ENCODE data around the gene PDZD4. TPM values are rescaled to one million over a fixed set of nuclear protein-coding genes. Genes with fewer than 3 reads are reported as not detected.

The PDZD4 gene
- total RNA-seq, 8 experiments from 2014 or later: 0.09 to 103 (median 57.4) TPM

GRCh38 chrX:153871946-153872878 is 41.9 kb upstream of the PDZD4 start:
- peak in 2 of 8 experiments; percentile 10 to 13 for ATAC-seq (replicated peaks in 6 of 8)
- Histone ChIP-seq H3K4me3 (no peak overlapping the region), H3K4me1 (replicated peaks in 1 of 2) (peaks cover 49 to 57% of the 10 kb centered on the region in 2 donors), H3K27ac (peak overlapping the region; percentile 84 to 88)
- in situ Hi-C loops (cut with MboI; ENCODE audit: low pct_unique_long_range_greater_than_20kb in 2 of 9, low sequenced_read_pairs in 9 of 9, unreplicated experiment in 9 of 9): no loop called here
- 0 to 92% (median 26%) methylated on average over 1 to 6 of the region's 29 CpGs; no CpG with 5 or more reads in 6 of the 10 experiments for WGBS, 10 experiments

GRCh38 chrX:153871451-153871850 is 41.1 kb upstream of the PDZD4 start:
- peak overlapping the region; percentile 84 to 88 for H3K27ac ChIP-seq
- H3K4me1 ChIP-seq (replicated peaks in 1 of 2): peaks cover 47 to 50% of the 10 kb centered on the region in 2 donors
- in situ Hi-C loops (cut with MboI; ENCODE audit: low pct_unique_long_range_greater_than_20kb in 2 of 9, low sequenced_read_pairs in 9 of 9, unreplicated experiment in 9 of 9): no loop called here
- 0% methylated on average over 2 of the region's 6 CpGs; no CpG with 5 or more reads in 9 of the 10 experiments for WGBS, 10 experiments
- peak in 5 of 8 experiments; percentile 64 to 77 (median 71) for ATAC-seq (replicated peaks in 6 of 8)
- peak overlapping the region in 1 of 5 donors; percentile 11 for H3K4me3 ChIP-seq

- in situ Hi-C loops (cut with MboI; ENCODE audit: low pct_unique_long_range_greater_than_20kb in 2 of 9, low sequenced_read_pairs in 9 of 9, unreplicated experiment in 9 of 9): no loop called here
- ATAC-seq (replicated peaks in 6 of 8): no peak
- Histone ChIP-seq H3K27ac (peak overlapping the region in 1 of 2 donors; percentile 69), H3K4me3 (no peak overlapping the region), H3K4me1 (replicated peaks in 1 of 2) (peaks cover 42 to 44% of the 10 kb centered on the region in 2 donors)
- WGBS, 10 experiments: 60% methylated on average over 1 of the region's 21 CpGs; no CpG with 5 or more reads in 9 of the 10 experiments
Observed at GRCh38 chrX:153870791-153871360, 40.5 kb upstream of the PDZD4 start.

GRCh38 chrX:153870288-153870690 is 39.9 kb upstream of the PDZD4 start:
- ATAC-seq (replicated peaks in 6 of 8): no peak
- in situ Hi-C loops (cut with MboI; ENCODE audit: low pct_unique_long_range_greater_than_20kb in 2 of 9, low sequenced_read_pairs in 9 of 9, unreplicated experiment in 9 of 9): no loop called here
- peaks cover 42 to 44% of the 10 kb centered on the region in 2 donors for H3K4me1 ChIP-seq (replicated peaks in 1 of 2)
- H3K4me3 ChIP-seq: no peak overlapping the region
- H3K27ac ChIP-seq: no peak overlapping the region
- WGBS, 10 experiments: 0 to 50% (median 0%) methylated on average over 1 to 2 of the region's 11 CpGs; no CpG with 5 or more reads in 7 of the 10 experiments

- no peak for ATAC-seq (replicated peaks in 6 of 8)
- WGBS, 10 experiments: no CpG with 5 or more reads among the region's 31 CpGs
- Histone ChIP-seq H3K4me1 (replicated peaks in 1 of 2) (peaks cover 40 to 42% of the 10 kb centered on the region in 2 donors), H3K27ac (no peak overlapping the region), H3K4me3 (no peak overlapping the region)
- in situ Hi-C loops (cut with MboI; ENCODE audit: low pct_unique_long_range_greater_than_20kb in 2 of 9, low sequenced_read_pairs in 9 of 9, unreplicated experiment in 9 of 9): no loop called here
Observed at GRCh38 chrX:153869473-153870287, 39.3 kb upstream of the PDZD4 start.

- in situ Hi-C loops (cut with MboI; ENCODE audit: low pct_unique_long_range_greater_than_20kb in 2 of 9, low sequenced_read_pairs in 9 of 9, unreplicated experiment in 9 of 9): no loop called here
- Histone ChIP-seq H3K4me3 (no peak overlapping the region), H3K27ac (no peak overlapping the region), H3K4me1 (replicated peaks in 1 of 2) (peaks cover 31 to 33% of the 10 kb centered on the region in 2 donors)
- no peak for ATAC-seq (replicated peaks in 6 of 8)
- WGBS, 10 experiments: 49 to 93% (median 72%) methylated on average over 2 to 10 of the region's 26 CpGs; no CpG with 5 or more reads in 6 of the 10 experiments
Observed at GRCh38 chrX:153868576-153869472, 38.5 kb upstream of the PDZD4 start.

GRCh38 chrX:153867671-153868070 is 37.3 kb upstream of the PDZD4 start:
- Histone ChIP-seq H3K4me3 (no peak overlapping the region), H3K4me1 (replicated peaks in 1 of 2) (peaks cover 20 to 21% of the 10 kb centered on the region in 2 donors), H3K27ac (no peak overlapping the region)
- WGBS, 10 experiments: 40 to 100% methylated on average over 1 of the region's 13 CpGs; no CpG with 5 or more reads in 8 of the 10 experiments
- ATAC-seq (replicated peaks in 6 of 8): no peak
- in situ Hi-C loops (cut with MboI; ENCODE audit: low pct_unique_long_range_greater_than_20kb in 2 of 9, low sequenced_read_pairs in 9 of 9, unreplicated experiment in 9 of 9): no loop called here

- in situ Hi-C loops (cut with MboI; ENCODE audit: low pct_unique_long_range_greater_than_20kb in 2 of 9, low sequenced_read_pairs in 9 of 9, unreplicated experiment in 9 of 9): no loop called here
- Histone ChIP-seq H3K4me3 (no peak overlapping the region), H3K27ac (no peak overlapping the region), H3K4me1 (replicated peaks in 1 of 2) (peaks cover 14 to 16% of the 10 kb centered on the region in 2 donors)
- 60% methylated on average over 1 of the region's 9 CpGs; no CpG with 5 or more reads in 9 of the 10 experiments for WGBS, 10 experiments
- ATAC-seq (replicated peaks in 6 of 8): no peak
Observed at GRCh38 chrX:153867139-153867538, 36.8 kb upstream of the PDZD4 start.

- ATAC-seq (replicated peaks in 6 of 8): no peak
- Histone ChIP-seq H3K4me1 (replicated peaks in 1 of 2) (peaks cover 8 to 10% of the 10 kb centered on the region in 2 donors), H3K27ac (no peak overlapping the region), H3K4me3 (no peak overlapping the region)
- WGBS, 10 experiments: 0 to 100% (median 72%) methylated on average over 1 to 5 of the region's 22 CpGs; no CpG with 5 or more reads in 4 of the 10 experiments
- in situ Hi-C loops (cut with MboI; ENCODE audit: low pct_unique_long_range_greater_than_20kb in 2 of 9, low sequenced_read_pairs in 9 of 9, unreplicated experiment in 9 of 9): no loop called here
Observed at GRCh38 chrX:153866302-153867019, 36.1 kb upstream of the PDZD4 start.

GRCh38 chrX:153865685-153866084 is 35.3 kb upstream of the PDZD4 start:
- no peak for ATAC-seq (replicated peaks in 6 of 8)
- peaks cover 2 to 4% of the 10 kb centered on the region in 2 donors for H3K4me1 ChIP-seq (replicated peaks in 1 of 2)
- no peak overlapping the region for H3K27ac ChIP-seq
- in situ Hi-C loops (cut with MboI; ENCODE audit: low pct_unique_long_range_greater_than_20kb in 2 of 9, low sequenced_read_pairs in 9 of 9, unreplicated experiment in 9 of 9): no loop called here
- H3K4me3 ChIP-seq: no peak overlapping the region
- 64 to 85% methylated on average over 3 to 5 of the region's 9 CpGs; no CpG with 5 or more reads in 8 of the 10 experiments for WGBS, 10 experiments

- WGBS, 10 experiments: no CpG with 5 or more reads among the region's 11 CpGs
- ATAC-seq (replicated peaks in 6 of 8): no peak
- no peak overlapping the region for H3K27ac ChIP-seq
- H3K4me3 ChIP-seq: no peak overlapping the region
- in situ Hi-C loops (cut with MboI; ENCODE audit: low pct_unique_long_range_greater_than_20kb in 2 of 9, low sequenced_read_pairs in 9 of 9, unreplicated experiment in 9 of 9): no loop called here
- no peaks in the 10 kb centered on the region for H3K4me1 ChIP-seq (replicated peaks in 1 of 2)
Observed at GRCh38 chrX:153865321-153865580, 34.9 kb upstream of the PDZD4 start.

Measured in motor neuron (in vitro differentiated cells).